ENCODE results near the gene KCTD10.
"Not testable (repeated sequence)": the region's sequence is repeated elsewhere in the genome, so short reads cannot be mapped to it uniquely, and the experiment has no call there.

KCTD10 gene

DNA sequence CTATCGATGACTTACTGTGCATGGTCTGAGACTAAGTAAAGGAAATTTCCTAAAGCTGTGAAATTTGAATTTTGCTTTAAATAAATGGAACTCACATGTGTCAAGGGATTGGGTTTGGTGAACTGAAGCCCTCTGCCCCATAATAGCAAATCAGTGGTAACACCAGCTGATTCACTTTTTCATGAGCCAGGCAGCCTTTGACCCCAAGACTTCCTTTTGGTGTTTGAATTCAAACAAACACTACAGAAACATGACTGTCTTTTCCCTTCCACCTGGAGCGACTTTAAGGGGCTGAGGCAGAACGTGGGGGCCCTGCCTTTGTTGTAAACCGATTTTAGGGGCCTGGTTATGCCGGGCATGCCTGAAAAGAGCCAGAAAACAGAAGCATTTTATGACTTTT, 28.8 kb downstream of the KCTD10 start:
- no peak for ATAC-seq

GRCh38 chr12:109447482-109447881, 29.6 kb downstream of the KCTD10 start:
- no peak for ATAC-seq

- ATAC-seq, result no peak
These were observed 30.2 kb downstream of the KCTD10 start for GRCh38 chr12:109446869-109447268.

GRCh38 chr12:109445191-109445609, 31.9 kb downstream of the KCTD10 start:
- no peak for ATAC-seq

DNA sequence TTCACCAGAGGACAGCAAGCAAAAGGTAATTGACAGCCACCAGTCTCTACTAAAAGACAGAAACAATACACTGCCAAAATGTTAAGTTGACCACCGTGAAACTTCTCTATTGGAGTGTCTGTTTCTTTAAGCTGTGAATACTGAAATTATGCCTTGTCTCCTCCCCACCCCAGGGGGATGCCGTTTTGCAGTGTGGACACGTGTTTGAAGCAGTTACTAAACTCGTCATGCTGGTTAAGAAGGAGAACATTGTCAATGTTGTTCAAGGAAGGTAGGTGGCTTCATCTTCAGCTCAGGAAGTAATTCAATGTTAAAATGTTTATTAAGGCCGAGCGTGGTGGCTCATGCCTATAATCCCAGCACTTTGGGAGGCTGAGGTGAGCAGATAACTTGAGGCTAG, 32.8 kb downstream of the KCTD10 start:
- no peak for ATAC-seq

- ATAC-seq, result no peak
These were observed 33.3 kb downstream of the KCTD10 start for GRCh38 chr12:109443794-109444193.

DNA sequence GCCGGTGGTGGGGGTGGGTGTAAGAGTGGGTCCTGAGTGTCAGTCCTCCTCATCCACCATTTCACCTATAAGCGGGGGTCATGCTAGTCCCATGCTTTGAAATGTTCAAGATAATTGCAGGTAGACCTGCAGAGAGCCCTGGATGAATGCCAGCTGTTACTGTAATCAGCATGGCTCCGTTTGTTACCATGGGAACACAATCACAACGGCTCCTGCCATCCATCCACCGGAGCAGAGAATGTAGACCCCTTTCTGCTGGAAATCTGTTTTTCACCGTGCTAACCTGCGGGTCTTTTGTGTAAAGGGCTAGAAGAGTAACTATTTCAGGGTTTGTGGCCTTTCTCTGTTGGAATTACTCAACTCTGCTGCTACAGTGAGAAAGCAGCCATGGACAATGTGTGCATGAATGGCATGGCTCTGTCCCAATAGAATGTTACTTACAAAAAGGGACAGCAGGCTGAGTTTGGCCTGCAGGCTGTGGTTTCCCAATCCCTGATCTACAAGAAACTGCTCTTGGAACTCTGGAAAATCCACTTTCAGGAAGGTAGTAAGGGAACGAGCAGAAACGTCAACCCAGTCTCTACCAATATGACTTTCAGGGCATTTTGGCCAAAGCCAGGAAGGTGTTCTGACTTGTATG, 36.1 kb downstream of the KCTD10 start:
- ATAC-seq, result no peak

- not testable (repeated sequence) for ATAC-seq
These were observed 37.1 kb downstream of the KCTD10 start for GRCh38 chr12:109439951-109440350.

DNA sequence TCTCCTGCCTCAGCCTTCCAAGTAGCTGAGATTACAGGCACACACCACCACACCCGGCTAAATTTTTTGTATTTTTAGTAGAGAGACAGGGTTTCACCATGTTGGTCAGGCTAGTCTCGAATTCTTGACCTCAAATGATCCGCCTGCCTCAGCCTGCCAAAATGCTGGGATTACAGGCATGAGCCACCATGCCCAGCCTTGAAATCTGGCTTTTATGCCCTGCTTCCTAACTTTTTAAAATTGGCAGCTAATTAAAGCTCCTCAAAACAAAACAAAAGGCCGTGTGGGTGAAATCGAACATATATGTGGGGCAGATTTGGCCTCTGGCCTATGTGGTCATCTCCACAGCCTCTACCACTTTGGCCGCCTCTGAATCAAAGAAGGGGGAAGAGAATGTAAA, 37.9 kb downstream of the KCTD10 start:
- ATAC-seq, result no peak

GRCh38 chr12:109436188-109436560, 40.9 kb downstream of the KCTD10 start:
- ATAC-seq, result no peak

GRCh38 chr12:109435428-109436187, 41.5 kb downstream of the KCTD10 start:
- ATAC-seq, result no peak

DNA sequence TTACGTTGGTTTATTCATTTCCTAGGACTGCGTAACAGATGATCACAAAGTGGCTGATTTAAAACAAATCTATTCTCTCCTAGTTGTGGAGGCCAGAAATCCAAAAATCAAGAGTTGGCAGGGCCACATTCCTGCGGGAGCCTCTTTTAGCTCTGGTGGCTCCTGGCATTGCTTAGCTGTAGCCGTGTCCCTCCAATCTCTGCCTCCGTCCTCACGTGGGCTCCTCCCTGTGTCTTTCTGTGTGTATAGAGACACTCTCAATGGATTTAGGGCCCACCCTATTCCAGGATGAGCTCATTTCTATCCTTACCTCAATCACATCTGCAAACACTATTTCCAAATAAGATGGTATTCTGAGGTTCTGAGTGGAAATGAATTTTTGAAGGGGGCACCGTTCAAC, 42.5 kb downstream of the KCTD10 start:
- no peak for ATAC-seq

DNA sequence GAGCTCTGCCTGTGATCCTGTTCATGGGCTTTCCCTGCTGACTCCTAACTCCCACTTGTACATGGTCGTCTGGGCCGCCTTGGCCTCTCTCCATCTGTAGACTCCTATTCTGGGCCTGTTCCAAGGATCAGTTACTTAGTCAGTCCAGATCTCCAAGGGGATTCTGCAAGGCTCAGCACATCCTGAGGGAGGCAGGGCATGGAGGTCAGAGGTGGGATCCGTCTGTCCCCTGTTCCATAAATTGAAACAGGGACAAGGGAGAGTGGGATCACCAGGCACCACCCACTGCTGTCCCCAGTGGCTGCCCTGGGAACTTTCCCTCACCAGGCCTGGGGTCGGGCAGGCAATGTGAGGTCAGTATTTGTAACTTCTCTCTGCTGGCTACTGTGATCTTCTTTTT, 43.5 kb downstream of the KCTD10 start:
- ATAC-seq, result no peak

DNA sequence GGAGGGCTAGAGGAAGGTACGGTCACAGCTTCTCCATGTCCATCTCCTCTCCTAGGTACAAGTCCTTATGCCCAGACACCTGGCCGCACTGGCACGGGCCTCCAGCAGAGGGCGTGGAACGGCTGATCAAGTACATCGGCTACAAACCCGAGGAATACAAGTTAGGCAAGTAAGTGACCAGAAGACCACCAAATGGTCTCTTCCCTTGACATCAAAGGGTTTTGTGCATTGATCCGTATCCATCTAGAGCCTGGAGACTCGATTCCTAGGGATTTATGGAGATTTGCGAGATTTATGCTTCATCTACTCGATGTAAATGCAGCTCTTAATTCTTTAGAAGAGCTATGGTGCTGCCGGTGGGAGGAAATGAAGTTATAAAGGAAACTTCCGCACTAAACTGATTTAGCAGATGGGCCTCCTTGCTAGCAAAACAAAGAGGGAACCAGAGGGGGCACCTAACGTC, 44.2 kb downstream of the KCTD10 start:
- peak in 1 of 2 donors; percentile 58 for ATAC-seq

DNA sequence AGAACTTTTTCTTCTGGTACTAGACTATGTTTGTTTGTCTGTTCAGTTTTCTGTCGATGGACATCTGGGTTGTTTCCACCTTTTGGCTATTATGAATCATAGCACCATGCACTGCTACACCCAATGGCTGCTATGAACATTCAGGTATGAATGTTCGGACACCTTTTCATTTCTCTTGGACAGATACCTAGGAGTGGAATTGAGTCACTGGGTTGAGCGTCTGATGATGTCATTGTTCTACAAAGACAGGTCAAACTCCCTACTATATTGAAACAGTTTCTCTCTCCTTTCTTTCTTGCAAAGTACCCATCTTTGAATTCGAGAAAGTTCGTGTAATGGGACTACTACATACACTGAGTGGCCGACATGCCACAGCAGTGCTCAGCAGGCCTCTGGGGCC, 44.7 kb downstream of the KCTD10 start:
- no peak for ATAC-seq

DNA sequence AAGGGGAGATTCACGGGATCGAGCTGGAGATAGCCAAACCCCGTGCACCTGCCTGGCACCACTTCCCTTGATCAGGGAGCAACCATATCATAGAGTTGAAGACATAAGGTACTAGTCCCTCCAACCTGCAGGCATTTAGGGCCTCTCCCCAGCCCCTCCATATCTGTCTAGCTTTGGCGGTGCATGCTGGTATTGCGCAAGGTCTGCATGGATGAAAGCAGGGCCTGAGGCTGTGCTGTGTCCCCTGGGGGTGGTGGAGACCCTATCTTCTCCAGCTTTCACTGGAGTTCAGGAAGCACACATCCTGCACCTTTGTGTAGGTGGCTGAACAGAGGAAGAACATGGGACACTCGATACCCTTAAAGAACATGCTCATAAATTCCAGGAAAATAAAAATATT, 46.9 kb downstream of the KCTD10 start:
- ATAC-seq, result no peak

- not testable (repeated sequence) for ATAC-seq
These were observed 48.3 kb downstream of the KCTD10 start for GRCh38 chr12:109428804-109429203.

DNA sequence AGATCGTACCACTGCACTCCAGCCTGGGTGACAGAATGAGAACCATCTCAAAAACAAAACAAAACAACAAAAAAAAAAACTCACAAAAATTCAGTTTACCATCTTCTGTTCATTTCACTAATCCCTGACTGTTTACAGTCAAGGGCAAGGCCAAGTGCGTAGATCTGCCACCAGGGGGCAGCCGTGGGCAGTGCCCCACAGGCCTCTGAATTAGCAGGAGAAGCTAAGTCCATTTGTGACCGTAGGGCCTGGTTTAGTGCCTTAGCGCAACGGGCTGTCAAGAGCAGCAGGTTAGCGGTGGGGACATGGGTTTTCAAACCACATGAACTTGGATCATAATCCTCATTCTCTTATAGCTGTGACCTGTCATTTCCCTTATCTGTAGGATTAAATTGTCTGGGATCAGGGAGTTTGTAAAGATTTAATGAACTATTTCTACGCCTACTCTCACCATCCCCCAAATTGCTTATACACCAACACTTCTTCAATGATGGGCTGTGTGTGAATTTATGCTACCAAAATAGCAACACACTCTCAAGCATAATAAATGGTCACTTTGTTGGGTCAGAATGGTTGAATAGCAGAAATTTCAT, 49.0 kb downstream of the KCTD10 start:
- ATAC-seq, result peak in 1 of 2 donors; percentile 76

GRCh38 chr12:109423392-109423791, 53.7 kb downstream of the KCTD10 start:
- ATAC-seq, result no peak

DNA sequence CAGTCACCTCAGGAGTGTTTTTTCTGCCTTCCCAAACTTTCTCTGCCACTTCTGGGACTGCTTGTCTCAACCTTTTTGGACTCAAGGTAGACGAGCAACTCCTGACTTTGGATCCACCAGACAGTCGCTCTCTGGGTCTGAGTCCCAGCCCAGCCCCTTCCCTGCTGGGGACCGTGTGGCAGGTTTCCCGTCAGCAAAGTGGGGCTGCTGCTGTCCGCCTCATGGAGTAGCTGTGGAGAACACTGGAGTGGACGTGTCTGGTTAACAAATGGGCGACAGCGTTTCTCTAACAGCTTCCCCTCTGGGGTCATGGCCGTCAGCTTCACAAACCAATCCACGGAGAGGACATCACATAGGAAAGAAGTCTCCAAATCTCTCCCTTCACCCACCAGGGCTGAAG, 54.8 kb downstream of the KCTD10 start:
- no peak for ATAC-seq

GRCh38 chr12:109421355-109422087, 55.6 kb downstream of the KCTD10 start:
- ATAC-seq, result no peak

DNA sequence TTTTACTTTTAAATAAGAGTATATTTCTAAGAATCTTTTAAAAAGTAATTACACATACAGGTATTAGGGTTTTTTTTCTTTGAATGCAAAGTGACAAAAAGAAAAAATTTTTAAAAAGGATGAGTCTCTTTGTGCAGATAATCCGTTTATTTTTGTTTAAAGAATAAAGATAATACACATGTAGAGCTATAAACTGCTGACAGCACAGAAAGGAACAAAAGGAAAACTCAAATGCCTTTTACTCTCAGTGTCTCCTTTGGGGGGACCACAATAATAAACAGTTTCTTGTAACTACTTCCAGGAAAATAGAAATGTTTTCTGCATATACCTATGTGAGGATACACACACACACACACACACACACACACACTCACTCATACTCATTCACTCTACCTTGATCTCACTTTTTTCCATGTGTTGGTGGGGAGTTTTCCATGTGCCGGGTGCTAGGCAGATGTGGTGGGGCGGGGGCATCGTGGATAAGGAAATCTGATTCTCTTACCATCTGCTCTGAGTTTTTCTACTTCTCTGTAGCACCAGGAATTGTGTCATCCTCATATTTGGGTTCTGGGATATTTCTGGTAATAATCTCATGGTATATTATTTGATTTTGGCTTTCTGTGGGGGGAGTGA, 58.1 kb downstream of the KCTD10 start:
- no peak for ATAC-seq

DNA sequence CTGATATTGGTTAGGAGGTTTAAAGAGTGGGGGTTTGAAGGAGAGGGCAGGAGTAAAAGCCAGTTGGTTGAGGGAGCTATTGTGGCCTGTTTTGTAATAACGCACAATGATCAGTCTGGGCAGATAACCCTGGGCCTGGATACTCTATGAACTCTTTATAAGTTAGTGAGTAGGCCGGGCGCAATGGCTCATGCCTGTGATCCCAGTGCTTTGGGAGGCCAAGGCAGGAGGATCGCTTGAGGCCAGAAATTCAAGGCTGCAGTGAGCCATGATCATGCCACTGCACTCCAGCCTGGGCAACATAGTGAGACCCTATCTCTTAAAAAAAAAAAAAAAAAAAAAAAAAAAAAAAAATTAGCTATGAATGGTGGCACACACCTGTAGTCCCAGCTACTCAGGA, 71.0 kb downstream of the KCTD10 start:
- ATAC-seq, result not testable (repeated sequence)

All from activated CD4-positive, CD25-positive, alpha-beta regulatory T cell treated with anti-CD3 and anti-CD28 coated beads, Interleukin-2, amount 50 U/mL, for 24 hours (primary cell).